Activated CD4-positive, CD25-positive, alpha-beta regulatory T cell treated with anti-CD3 and anti-CD28 coated beads, Interleukin-2, amount 50 U/mL, for 24 hours (primary cell): ENCODE data around the gene CFC1.
"Not testable (repeated sequence)": the region's sequence is repeated elsewhere in the genome, so short reads cannot be mapped to it uniquely, and the experiment has no call there.

Experiments used
- ATAC-seq, 2 donors: fragments of 150-1000 bp; cut with Tn5 transposase; one replicate each; pipeline ENCODE4 v1.10.0; 2021; ENCODE audit warnings: mild to moderate bottlenecking in 1 of 2, moderate library complexity in 1 of 2

The CFC1 gene

DNA sequence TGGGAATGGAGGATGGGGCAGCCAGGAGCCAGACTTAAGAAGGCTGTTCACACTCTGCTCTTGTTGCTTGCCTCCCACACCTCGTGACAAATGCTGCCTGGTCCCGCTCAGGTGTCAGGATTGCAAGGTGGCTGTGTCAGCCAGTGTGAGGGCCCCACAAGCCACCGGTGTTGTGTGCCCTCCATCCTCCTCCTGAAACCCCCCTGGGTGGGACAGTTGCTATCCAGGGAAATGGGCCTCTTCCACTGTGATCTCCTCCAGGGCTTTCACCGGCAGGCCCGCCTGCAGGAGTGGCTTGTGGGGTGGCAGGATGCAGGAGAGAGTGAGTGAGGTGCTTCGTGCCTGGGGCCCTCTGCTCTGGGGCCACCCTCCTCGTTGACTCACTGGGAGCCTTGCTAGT, 16.4 kb downstream of the CFC1 start:
- not testable (repeated sequence) for ATAC-seq

DNA sequence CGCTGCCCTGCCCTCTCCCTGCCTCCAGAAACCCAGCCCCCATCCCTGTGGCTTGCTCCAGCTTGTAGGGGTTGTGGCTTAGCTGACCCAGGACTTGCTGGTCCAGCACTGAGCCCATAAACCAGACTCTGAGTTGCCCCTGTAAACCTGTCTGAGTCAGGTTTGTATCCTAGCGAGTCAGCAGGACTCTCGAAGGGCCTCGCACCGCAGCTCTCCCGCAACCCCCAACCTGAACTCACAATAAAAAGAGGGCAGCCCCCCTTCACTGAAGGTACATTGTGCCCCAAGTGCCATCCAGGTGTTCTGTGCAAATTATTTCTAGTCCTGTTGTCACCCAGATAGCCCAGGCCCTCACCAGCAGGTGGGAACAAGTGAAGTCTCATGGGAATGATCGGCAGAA, 17.9 kb downstream of the CFC1 start:
- ATAC-seq, result not testable (repeated sequence)

DNA sequence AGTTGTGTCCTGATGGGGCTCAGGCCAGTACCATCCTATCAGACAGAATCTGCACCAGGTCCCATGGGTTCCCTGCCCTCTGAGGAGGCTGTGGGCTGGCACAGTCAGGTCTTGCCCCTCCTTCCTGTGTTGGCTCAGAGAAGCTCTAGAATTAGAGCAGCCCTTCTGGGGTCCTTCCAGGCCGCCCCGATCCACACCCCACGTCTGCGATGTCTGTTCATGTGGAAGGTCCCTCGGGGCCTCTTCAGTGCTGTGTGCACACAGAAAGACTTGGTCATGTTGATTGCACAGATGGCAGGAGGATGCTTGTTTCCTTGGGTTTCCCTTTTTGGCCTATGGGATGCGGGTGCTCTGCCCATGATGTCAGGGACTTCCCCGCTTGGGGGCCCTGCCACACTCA, 20.3 kb downstream of the CFC1 start:
- ATAC-seq, result not testable (repeated sequence)

DNA sequence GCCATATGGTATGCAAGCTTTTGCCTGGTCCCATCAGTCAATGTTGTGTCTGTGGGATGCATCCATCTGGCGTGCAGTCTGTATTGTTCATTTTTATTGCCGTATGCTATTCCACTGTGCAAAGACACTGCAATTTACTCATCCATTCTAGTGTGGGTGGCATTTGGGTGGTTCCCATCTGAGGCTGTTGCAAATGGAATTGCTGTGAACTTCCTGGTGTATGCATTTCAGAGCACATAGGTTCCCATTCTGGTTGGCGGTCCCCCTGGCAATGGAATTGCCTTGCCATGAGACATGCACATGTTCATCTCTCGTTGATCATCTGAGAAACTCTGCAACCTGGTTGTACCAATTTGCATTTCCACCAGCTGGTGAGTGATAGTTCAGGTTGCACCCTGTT, 21.8 kb downstream of the CFC1 start:
- not testable (repeated sequence) for ATAC-seq

DNA sequence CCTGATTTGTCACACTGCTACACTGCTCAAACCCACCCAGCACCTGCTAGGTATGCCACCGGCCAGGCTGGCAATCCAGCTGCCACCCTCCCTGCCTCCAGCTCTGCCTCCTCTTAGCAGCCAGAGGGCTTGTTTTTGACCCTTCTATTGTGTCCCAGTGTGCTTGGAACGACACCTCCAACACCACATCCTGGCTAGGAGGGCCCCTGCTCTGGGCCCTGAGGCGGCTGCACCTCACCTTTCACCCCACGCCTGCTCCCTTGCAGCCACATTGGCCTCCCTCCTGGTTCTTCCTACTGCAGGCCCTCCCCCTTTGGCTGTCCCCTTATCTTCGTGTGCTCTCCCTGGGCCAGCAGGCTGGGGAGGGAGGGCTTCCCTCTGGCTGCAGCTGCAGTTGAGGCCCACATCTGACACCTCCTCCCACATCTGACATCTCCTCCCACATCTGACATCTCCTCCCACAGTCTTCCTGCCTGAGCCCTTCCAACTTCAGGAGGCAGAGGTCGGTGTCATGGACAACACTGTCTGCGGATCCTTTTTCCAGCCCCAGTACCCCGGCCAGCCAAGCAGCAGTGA, 23.1 kb downstream of the CFC1 start:
- peak in 1 of 2 donors; percentile 19 for ATAC-seq

DNA sequence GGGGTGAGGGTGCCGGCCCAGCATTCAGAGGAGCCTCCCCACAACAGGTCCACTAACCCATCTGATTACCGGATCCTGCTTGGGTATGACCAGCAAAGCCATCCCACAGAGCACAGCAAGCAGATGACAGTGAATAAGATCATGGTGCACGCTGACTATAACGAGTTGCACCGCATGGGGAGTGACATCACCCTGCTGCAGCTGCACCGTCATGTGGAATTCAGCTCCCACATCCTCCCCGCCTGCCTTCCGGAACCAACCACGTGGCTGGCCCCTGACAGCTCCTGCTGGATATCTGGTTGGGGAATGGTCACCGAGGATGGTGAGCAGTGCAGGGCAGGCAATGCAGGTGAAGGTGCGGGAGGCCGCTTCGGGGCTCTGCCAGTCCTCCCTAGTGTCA, 25.1 kb downstream of the CFC1 start:
- not testable (repeated sequence) for ATAC-seq

DNA sequence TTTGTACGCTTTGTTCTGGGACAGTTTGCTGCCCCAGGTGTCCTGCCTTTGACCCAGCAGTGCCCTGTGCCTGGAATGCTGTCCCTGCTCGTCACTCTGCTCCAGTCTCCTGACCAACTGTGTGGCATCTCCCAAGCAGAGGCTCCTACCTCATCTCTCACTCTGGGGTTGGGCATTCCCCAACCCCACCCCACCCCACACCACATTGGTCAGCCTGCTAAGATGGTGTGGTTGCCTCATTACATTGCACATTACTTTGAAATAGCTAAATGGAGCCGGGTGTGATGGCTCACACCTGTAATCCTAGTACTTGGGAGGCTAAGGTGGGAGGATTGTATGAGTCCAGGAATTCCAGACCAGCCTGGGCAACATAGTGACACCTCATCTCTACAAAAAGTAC, 27.4 kb downstream of the CFC1 start:
- ATAC-seq, result not testable (repeated sequence)

DNA sequence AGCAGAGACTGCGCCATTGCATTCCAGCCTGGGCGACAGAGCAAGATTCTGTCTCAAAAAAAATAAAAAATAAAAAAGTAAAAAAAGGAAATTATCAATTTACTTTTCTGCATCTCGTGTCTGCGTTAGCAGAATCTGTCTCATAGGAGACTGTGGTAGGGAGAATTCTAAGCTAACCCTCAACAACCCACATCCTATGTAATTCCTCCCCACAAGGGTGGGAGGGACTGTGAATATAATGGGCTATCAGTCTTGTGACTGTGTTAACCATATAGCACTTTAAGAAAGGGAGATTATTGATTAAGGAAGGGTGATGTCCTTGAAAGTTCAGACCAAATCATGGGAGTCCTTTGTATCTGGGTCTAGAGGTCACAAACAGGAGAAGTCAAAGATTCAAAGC, 33.2 kb downstream of the CFC1 start:
- ATAC-seq, result not testable (repeated sequence)

DNA sequence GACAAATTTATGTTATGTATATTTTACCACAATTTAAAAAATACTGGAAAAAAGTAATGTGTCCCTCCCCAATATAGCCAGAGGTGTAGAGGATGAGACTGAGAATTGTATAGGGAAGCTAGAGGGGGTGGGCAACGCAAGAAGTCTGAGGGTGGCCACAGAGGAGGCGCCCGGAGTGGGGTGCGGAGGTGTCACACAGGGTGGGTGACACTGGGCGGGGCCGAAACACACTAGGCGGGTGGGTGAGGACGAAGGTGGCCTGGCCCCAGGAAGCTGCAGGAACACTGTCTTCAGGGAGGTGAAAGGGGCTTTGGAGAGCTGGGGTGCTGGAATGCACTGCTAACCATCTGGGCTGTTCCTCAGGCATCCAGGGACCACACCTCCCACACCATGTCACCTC, 42.9 kb downstream of the CFC1 start:
- ATAC-seq, result not testable (repeated sequence)

DNA sequence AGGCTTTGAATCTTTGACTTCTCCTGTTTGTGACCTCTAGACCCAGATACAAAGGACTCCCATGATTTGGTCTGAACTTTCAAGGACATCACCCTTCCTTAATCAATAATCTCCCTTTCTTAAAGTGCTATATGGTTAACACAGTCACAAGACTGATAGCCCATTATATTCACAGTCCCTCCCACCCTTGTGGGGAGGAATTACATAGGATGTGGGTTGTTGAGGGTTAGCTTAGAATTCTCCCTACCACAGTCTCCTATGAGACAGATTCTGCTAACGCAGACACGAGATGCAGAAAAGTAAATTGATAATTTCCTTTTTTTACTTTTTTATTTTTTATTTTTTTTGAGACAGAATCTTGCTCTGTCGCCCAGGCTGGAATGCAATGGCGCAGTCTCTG, 45.2 kb downstream of the CFC1 start:
- not testable (repeated sequence) for ATAC-seq

DNA sequence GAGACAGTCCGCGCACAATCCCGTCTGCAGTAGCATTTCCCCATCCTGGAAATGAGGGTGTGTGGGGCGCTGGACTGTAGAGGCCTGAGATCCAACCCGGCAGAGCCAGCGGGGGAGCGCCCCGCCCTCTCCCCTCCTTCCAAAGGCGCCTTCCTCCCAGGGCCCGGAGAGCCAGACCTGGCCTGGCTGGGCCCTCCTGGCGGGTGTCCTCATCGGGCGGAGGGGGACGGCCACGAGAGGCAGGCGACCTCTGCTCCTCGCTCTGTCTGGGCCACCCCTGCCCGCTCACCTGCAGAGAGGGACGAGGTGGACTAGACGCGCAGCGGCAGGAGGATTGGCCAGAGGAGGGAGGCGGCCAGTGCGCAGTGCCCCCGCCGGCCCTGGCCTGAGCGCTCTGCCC, 49.9 kb downstream of the CFC1 start:
- ATAC-seq, result not testable (repeated sequence)

DNA sequence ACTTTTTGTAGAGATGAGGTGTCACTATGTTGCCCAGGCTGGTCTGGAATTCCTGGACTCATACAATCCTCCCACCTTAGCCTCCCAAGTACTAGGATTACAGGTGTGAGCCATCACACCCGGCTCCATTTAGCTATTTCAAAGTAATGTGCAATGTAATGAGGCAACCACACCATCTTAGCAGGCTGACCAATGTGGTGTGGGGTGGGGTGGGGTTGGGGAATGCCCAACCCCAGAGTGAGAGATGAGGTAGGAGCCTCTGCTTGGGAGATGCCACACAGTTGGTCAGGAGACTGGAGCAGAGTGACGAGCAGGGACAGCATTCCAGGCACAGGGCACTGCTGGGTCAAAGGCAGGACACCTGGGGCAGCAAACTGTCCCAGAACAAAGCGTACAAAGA, 51.0 kb downstream of the CFC1 start:
- ATAC-seq, result not testable (repeated sequence)

DNA sequence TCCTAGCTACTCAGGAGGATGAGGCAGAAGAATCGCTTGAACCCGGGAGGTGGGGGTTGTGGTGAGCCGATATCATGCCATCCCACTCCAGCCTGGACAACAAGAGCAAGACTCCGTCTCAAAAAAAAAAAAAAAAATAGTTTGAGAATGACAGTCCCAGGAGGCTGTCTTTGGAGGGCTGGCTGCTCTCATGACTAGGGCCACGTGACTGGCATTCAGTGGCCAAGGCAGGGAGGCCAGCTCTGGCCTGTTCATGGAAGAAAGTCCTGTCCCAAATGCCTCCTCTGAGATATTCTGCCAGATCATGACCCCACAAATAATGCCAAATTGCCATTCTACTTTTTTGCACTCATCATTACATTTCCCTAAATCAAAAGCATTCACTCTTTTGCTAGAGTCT, 54.4 kb downstream of the CFC1 start:
- ATAC-seq, result not testable (repeated sequence)

DNA sequence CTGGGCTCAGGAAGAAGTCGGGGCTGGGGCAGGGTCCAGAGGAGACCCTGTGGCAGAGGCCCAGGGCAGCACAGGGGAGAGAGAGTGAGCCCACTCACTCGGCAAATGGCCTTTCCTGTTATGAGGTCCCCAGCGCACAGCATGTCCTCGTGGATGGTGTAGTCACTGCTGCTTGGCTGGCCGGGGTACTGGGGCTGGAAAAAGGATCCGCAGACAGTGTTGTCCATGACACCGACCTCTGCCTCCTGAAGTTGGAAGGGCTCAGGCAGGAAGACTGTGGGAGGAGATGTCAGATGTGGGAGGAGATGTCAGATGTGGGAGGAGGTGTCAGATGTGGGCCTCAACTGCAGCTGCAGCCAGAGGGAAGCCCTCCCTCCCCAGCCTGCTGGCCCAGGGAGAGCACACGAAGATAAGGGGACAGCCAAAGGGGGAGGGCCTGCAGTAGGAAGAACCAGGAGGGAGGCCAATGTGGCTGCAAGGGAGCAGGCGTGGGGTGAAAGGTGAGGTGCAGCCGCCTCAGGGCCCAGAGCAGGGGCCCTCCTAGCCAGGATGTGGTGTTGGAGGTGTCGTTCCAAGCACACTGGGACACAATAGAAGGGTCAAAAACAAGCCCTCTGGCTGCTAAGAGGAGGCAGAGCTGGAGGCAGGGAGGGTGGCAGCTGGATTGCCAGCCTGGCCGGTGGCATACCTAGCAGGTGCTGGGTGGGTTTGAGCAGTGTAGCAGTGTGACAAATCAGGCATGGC, 55.4 kb downstream of the CFC1 start:
- not testable (repeated sequence) for ATAC-seq

DNA sequence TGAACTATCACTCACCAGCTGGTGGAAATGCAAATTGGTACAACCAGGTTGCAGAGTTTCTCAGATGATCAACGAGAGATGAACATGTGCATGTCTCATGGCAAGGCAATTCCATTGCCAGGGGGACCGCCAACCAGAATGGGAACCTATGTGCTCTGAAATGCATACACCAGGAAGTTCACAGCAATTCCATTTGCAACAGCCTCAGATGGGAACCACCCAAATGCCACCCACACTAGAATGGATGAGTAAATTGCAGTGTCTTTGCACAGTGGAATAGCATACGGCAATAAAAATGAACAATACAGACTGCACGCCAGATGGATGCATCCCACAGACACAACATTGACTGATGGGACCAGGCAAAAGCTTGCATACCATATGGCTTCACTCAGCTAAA, 56.6 kb downstream of the CFC1 start:
- not testable (repeated sequence) for ATAC-seq
